Lower leg skin (tissue), 3 donors: ENCODE data around the gene IDH2.

Experiments
- POLR2A ChIP-seq, 2 donors: fragments of 450-650 bp; IDR thresholded peaks; one replicate each; pipeline ENCODE4 v1.6.1; 2016 to 2017; ENCODE audit warnings: antibody characterized with exemption in 2 of 2, mild to moderate bottlenecking in 1 of 2, moderate library complexity in 1 of 2
- TF ChIP-seq, protein P1 (sequence below), 3 donors: fragments of 450-650 bp; IDR thresholded peaks; one replicate each; pipeline ENCODE4 v1.5.1; 2016; ENCODE audit warnings: antibody characterized with exemption in 3 of 3, mild to moderate bottlenecking in 3 of 3, moderate library complexity in 2 of 3

DNA sequence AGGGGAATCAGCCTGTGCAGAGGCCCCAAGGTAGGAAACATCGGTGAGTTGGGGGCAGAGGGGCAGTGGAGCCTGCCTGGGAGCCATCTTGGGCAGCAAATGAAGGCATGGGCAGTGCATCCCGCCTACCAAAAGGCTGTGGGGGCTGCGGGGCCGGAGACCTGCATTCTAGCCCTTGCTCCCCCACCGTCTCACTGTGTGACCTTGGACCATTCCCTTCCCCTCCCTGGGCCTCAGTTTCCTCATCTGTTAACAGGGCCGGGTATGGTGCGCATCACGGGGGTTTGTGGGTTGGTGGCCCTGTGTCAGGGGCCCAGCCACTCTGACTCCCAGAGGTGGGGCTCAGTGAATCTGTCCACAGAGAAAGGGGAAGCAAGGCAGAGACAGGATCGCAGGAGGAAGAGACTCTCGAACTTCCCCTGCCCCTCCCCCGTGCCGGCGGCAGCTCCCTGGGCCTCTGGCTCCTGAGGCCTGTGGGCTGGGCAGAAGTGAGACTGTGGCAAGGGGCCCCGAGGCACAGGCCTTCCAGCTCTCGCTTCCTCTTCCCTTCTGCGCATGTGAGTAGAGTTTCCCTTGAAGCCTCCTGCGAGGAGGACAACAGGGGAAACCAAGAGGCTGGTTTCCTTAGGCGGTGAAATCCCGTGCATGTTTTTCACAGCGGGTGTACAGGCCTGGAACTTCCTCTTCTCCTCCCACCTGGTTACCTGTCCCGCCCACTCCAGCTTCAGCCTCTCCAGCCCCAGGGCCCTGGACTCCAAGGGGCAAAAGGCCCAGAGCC, 42.9 kb downstream of the IDH2 start:
- no peak for TF ChIP-seq POLR2A (IDR thresholded peaks at IDR 0.05)
- TF ChIP-seq, protein P1, sequence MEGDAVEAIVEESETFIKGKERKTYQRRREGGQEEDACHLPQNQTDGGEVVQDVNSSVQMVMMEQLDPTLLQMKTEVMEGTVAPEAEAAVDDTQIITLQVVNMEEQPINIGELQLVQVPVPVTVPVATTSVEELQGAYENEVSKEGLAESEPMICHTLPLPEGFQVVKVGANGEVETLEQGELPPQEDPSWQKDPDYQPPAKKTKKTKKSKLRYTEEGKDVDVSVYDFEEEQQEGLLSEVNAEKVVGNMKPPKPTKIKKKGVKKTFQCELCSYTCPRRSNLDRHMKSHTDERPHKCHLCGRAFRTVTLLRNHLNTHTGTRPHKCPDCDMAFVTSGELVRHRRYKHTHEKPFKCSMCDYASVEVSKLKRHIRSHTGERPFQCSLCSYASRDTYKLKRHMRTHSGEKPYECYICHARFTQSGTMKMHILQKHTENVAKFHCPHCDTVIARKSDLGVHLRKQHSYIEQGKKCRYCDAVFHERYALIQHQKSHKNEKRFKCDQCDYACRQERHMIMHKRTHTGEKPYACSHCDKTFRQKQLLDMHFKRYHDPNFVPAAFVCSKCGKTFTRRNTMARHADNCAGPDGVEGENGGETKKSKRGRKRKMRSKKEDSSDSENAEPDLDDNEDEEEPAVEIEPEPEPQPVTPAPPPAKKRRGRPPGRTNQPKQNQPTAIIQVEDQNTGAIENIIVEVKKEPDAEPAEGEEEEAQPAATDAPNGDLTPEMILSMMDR (IDR thresholded peaks at IDR 0.05): no peak
